GM18867 (cell line): ENCODE measurements around the gene SMC4.
"Not testable (repeated sequence)": the region's sequence is repeated elsewhere in the genome, so short reads cannot be mapped to it uniquely, and the experiment has no call there.

Experiments used
- ATAC-seq: cut with Tn5 transposase; IDR thresholded peaks from one replicate; pipeline ENCODE4 v1.9.1; 2021; ENCODE audit warnings: mild to moderate bottlenecking, moderate library complexity; ENCODE audit not compliant: unreplicated experiment

SMC4 gene

DNA sequence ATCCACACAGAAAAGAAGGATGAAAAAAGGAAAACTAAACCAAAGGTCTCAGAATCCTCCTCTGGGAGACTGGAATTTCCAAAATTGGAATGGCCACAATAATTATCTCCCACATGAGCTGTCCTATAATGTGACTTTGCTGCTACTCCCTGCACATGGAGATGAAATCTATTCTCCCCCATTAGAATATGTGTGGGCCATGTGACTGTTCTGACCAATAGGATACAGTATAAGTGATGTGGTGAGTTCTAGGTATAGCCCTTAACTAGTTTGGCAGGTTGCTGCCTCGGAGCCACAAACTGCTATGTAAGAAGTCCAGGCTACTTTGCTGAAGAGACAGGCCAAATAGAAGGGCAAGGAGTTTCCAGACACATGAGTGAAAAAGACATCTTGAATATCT is 45.0 kb downstream of the SMC4 start:
- ATAC-seq, result no peak

DNA sequence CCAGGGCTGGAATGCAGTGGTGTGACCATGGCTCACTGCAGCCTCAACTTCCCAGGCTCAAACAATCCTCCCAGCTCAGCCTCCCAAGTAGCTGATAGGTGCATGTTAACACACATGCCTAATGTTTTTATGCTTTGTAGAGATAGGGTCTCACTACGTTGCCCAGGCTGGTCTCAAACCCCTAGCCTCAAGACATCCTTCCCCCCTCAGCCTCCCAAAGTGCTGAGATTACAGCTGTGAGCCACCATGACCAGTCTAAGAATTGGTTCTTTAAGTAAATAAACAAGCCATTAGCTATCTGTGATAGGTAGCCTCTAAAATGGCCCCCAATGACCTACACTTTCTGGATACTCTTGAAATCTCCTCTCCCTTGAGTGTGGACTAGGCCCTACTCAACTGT is 46.4 kb downstream of the SMC4 start:
- no peak for ATAC-seq

DNA sequence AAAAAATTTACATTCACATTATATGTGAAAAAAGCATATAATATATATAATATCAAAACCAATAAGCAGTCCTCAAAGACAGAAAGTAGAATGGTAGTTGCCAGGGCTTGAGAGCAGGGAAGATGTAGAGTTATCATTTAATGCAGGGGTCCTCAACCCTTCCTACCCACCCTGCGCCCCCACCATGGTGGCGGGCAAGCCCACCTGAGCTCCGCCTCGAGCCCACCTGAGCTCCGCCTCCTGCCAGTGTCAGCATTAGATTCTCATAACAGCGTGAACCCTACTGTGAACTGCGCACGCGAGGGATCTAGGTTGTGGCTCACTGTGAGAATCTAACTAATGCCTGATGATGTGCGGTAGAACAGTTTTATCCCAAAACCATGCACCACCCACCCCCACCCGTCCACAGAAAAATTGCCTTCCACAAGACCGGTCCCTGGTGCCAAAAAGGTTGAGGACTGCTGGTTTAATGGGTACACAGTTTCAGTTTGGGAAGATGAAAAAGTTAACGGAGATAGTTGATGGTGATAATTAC is 47.1 kb downstream of the SMC4 start:
- no peak for ATAC-seq

DNA sequence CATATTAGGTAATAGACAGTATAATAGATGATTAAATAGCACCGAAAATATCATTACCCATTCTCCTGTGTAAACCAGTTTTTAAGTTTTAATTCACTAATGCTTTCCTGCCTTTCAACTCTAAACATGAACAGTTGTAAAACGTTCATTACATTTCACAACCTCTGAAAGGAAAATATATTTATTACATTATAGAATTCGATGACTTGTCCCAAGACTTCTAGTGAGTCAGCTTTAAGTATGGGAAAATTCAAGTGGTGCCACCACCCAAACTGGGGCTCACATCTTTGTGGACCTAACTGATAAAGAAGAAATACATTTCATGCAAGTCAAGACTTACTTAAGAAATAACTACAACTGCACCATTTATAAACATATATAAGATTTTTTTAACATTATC is 48.1 kb downstream of the SMC4 start:
- no peak for ATAC-seq

DNA sequence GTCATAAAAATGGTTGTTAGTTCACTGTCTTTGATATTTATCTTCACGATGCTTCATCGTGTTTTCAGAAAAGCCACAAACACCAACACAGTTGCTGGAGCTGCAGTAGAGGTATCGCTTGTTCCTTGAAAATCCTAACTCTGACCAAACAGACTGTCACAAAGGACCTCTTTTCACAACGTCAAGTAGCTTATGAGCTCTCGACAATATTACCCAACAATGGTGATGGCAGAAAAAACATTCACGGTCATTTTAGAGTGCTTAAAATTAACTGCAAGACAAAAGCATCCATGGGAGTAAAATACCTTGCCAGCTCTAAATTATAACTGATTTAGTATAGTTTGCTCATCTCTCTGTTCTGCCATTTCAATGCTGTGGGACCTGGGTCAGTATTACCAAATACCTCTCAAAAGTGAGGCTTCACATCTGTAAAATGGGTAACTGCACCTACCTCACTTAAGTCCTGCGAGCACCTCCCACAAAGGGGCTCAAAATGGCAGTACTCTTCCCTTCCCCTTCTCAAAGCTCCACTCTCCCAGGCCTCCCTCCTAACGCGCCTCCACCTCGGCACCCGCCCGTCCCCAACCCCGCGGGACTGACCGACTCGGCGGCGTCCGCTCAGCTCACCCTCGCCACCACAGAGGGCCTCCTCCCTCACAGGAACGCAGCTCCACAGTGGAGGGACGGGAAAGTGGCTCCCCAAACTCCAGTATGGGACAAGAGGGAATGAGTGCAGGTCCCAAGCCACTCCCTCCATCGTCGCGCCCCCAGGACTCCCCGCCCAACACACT is 49.6 kb downstream of the SMC4 start:
- peak; percentile 42 for ATAC-seq

DNA sequence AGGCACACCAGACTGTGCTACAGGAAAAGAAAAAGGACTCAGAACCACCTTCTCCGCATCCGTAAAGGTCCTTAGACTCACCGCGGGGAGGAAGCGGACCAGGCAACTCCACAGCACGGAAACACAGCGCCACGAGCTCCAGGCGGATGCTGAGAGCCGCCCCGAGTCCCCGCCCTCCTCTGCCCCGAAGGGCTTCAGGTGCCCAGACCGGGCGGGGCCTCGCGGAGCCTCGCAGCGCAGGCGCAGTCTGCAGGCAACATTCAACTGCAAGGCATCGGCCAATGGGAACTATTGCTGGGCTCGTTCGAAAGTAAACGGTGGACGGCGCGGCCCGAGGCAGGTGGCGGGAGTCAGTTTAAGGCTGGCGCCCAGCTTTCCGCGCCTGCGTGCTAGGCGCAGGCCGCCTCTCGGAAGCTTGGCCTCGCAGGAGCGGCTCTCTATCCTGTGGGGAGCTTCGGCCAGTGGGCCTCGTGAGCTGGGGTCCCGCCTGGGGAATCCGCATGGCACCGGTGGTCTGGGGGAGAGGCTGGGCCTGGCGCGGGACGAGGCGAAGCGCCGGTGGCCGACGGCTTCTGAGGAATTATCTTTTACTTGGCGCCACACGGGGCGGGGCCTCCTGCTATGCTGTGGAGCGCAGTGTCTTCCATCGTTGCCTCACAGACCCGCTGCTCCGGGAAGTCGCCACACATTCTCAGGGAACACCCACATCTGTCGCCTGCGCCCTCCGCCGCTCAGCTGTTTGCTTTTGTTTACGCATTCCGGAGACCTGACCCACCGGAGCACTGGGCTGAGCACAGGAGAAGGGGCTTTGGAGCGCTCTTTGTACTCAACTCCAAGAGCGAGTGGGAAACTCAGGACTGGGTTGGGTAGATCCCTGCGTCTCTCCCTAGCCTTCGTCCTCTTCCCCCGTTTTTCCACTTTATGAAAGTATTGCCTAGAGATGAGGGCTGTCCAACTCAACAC is 50.5 kb downstream of the SMC4 start, which contains the start of gene TRIM59:
TRIM59 (minus strand) TSS at position 151 of the 963 bp plus-strand sequence. CDS start 10,603 bp downstream, outside the sequence.
- ATAC-seq, result peak; percentile 94

DNA sequence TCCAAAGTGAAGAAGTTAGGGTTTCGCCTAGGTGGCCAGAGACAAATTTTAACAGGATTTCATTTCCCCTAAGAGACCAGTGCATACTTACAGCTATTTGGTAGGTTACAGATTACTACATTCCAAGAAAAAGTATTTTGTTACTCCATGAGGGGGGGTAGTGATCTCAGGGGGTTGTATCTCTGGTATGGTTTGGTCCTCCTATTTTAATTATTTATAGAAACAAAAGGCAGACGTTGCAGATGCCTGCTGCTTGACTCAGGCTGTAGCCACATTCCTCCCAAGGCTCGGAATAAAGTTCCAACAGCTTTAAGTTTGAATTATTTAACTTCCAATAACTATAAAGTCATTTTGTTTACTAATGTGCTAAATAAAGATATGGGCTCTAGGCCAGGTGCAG is 51.4 kb downstream of the SMC4 start:
- no peak for ATAC-seq

DNA sequence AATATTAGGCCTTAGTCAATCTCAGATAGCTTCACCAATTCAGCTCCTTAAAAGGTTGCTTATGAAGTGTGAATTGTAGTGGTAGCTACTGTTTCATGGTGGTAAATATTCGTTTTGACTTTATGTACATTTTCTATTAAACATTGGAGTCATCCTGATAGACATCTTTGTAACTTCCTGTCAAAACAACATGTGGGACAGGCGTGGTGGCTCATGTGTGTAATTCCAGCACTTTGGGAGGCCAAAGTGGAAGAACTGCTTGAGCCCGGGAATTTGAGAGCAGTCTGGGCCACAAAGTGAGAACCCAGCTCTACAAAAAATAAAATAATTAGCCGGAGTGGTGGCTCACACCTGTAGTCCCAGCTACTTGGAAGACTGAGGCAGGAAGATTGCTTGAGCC is 52.2 kb downstream of the SMC4 start:
- no peak for ATAC-seq

DNA sequence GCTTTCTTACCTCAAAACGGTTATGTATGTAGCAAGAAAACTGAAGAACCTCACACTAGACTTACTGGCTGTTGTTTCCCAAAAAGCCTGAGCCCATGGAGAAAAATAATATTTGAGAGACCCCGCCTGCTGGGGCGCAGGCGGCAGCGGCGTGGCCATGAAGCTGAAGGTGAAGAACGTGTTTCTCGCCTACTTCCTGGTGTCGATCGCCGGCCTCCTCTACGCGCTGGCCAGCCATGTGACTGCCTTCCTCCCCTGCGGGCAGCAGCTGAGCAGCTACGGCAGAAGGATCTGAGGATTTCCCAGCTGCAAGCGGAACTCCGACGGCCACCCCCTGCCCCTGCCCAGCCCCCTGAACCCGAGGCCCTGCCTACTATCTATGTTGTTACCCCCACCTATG is 52.8 kb downstream of the SMC4 start:
- not testable (repeated sequence) for ATAC-seq

DNA sequence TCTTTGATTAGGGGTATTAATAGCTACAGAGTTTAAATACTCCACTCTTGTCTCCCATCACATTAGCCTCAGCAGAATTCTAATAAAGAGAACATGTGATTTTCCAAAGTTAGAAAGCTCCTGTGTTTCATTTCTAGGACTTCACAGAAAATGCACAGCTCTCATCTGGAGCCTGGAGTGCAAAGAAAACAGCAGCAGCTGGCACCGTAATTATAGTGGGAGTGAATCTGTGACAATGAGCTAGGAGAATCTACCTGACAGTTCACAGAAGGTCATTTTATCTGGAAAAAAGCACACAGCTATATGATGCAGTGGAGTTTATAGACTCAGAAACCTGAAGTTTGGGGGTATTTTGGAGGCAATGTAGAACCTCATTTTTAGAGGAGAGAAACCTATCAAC is 55.5 kb downstream of the SMC4 start:
- no peak for ATAC-seq

DNA sequence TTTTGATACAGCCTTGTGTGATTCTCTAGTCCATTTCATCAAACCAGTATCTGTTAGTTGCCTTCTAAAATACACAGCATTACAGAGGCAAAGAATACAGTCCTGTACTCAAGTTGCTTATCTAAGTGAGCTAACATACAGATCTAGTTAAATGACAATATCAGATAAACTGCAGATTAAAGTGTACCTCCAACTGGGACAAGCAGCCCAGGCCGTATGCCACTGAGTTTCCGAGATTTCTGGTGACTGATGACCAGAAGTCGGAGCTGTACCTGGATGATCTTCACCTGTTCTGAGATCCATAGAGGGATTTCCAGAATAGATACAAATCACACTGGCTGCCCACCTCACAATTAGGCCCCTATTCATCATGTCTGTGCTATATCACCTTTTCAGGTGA is 56.4 kb downstream of the SMC4 start:
- ATAC-seq, result no peak

DNA sequence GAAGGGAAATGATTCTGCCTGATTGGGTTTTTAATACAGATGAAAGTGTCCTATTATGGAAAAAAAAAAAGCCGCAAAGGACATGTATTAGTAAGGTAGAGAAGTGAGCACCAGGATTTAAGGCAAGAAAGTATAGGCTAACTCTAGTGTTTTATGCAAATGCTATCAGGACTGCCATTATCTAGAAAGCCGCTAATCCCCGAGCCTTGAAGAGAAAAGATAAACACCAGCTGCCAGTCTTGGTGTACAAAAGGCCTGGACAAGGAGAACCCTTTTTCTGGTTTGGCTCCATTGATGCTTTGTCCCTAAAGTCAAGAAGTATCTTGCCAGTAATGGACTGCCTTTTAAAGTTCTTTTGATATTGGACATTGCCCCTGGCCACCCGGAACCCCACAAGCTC is 58.7 kb downstream of the SMC4 start:
- no peak for ATAC-seq

DNA sequence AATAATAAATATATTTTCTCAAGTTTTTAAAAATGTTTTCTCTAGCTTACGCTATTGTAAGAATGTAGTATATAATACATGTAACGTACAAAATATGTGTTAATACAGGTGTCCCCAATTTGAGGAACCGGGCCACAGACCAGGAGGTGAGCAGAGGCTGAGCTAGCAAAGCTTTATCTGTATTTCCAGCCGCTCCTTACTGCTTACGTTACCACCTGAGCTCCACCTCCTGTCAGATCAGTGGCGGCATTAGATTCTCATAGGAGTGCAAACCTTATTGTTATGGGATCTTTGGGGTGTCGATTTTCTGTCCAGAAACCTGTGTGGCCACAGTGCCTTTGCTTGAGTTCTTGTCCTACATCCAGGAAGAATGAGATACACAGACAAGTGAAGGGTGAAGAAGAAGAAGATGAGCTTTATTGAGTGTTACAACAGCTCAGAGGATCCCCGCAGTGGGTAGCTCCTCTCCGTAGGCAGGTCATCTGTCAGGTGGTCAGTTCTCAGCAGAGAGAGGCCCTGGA is 60.1 kb downstream of the SMC4 start:
- ATAC-seq, result no peak

DNA sequence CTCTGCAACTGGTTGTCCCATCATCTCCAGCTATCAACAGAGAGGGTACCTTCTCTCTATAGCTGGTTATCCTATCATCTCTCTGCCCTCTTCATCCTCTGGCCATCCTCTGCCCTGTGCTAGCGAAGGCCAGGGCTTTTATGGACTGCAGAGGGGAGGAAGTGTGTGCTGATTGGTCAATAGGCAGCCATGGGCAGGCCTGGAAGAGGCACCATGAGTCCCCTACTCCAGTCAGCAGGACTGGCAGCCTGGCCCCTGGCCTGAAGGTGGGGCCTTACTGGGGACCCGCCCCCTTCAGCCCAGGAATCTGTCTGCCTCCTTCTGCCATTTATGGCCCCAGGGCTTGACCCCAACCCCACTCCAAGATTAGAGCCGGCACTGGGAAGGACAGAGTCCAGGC is 60.6 kb downstream of the SMC4 start:
- ATAC-seq, result no peak

DNA sequence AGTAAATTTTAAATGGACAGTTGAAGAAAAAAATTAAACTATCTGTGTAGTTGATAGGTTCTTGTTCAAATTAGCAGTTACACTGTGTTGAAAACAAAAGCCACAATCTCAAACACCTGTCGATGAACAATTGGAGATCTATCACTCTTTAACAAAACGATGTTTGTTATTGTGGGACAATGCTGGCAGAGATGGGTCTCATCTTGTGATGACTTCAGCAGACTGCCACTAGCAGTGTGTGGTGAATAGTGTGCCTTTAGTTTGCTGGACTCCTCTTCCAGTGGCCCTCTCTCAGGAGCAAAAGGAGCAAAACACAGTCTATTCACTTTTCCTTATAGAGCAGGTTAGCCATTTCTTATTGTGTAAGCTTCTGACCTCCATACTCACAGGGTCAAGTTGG is 64.9 kb downstream of the SMC4 start:
- ATAC-seq, result no peak

DNA sequence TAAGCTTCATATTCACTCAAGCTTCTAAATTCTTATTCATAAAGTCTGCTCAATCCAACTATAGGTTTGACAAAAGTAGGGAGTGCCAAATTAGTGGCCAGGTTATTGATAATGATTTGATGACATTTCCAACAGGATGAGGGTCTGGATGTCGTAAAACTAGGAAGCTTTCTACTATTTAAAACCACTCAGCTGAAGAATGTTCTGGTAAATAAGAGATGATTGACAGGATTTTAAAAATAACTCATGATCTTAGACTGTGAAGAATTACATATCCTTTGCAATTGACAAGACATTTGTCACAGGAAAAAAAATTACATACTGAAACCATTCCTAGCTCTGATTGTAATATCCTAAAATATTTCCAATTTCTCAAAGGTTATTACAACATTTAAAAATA is 65.5 kb downstream of the SMC4 start:
- ATAC-seq, result no peak

DNA sequence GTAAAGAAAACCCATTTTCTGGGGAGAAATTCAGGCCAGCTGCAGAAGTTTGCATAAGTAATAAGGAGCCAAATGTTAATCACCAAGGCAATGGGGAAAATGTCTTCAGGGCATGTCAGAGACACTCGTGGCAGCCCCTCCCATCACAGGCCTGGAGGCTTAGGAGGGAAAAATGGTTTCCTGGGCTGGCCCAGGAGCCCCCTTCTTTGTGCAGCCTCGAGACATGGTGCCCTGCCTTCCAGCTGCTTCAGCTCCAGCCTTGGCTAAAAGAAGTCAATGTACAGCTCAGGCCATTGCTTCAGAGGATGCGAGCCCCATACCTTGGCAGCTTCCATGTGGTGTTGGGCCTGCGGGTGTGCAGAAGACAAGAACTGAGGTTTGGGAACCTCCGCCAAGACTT is 70.7 kb downstream of the SMC4 start:
- no peak for ATAC-seq

DNA sequence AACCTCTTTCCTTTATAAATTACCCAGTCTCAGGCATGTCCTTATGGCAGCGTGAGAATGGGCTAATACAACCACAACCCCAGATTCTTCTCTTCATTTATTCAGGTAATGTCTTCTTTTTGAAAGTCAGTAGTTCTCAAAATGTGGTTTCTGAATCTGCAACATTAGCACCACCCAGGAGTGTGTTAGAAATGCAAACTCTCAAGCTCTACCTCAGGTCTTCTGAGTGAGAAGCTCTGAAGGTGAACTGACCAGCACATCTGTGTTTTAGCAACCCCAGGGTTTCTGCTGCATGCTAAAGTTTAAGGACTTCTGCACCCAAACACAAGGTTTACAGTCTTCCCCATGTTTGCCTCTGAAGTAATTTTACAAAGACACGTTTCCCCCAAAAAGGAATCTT is 72.4 kb downstream of the SMC4 start:
- ATAC-seq, result peak; percentile 58

DNA sequence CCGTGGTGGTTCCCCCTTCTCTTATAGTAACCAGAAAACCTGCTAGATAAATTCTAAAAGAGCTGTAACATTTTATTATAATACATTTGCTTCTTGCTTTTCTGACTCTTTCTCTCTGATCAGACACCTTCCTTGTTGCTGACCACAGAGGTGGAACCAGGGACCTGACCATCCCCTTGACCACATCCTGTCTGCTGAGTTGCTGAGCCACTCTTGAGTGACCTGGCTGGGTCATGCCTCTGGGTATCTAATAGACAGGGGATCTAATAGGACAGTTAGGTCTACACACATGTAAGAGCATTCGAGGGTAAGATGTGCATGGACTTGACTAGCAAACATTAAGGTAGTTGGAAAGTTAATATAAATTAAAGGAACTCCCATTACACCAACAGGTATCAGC is 72.9 kb downstream of the SMC4 start:
- ATAC-seq, result peak; percentile 85

DNA sequence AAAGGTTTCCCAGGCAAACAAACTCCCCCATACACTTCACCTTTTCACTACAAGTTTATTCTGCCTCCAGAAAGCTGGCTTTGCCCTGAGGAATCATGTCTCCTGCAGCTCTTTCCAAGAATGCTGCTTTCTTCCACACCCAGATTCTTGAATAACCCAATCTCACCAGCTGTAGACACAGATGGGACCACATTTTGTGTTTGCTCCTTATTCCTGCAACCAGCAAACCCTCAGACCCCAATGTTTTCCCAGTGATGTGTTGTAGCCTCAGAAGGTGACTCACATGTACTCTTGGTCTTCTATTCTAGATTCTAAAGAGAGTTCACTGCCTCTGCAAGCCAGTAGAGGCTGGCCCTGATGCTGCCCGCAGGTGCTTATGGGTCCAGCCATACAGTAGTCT is 73.8 kb downstream of the SMC4 start:
- ATAC-seq, result no peak

DNA sequence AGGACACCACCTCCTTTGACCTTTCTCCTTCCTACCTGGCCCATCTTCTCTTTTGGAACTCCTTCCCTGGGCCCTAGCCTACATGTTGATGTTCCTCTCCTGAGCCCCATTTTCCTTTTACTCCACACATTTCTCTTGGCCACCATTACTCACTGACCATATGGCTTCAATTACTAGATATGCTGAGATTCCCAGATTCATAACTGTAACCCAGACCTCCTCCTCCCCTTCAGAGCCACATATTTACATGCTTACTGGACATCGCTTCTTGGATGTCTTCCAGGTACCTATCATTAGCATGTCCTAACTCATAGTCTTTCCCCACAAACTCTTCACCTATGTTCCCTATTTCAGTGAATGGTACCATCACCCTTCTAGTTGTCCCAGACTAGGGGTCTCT is 74.5 kb downstream of the SMC4 start:
- ATAC-seq, result no peak
